Glomerular visceral epithelial cell (primary cell): ENCODE results near the gene PRKD1.
A peak's percentile ranks its signal among the peaks of the same experiment; 100 is the strongest.

ENCODE experiments used
- DNase-seq: peaks from one replicate; pipeline ENCODE4 v3.0.0-alpha.2; 2016; ENCODE audit errors: extremely low spot score

PRKD1 gene

DNA sequence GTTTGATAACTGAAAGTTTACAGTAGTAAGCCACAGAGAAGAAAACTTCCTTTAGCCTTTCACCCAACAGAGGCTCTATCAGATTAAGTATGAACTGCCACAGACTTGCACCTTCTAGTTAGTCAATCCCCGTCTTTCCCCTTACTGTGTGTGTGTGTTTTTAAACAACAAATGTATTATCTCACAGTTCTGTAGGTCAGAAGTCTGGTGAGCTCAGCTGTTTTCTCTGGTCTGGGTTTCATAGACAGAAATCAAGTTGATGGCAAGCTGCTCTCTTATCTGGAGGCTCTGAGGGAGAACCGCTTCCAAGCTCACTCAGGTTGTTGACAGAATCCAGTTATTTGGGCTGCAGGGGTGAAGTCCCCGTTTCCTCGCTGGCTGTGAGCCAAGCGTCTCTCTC is 320.5 kb downstream of the PRKD1 start:
- DNase-seq = no peak

DNA sequence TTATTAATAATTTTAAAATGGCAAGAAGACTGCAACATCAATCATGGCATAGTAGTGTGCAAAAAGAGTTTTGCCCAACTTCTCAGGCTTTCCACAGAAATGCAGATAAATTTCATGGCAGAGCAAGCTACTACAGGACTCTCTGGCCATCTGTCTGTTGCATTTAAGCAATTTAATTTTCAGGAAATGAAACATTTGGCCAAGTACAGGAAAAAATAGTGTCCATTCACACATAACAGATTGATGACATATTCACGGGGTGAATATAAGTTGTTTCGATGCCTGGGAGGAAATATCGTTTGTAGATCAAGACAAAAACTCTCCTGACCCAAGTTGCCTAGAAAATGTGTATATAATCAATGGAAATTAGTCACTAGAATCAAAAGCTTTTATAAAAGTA is 324.0 kb downstream of the PRKD1 start:
- no peak for DNase-seq

DNA sequence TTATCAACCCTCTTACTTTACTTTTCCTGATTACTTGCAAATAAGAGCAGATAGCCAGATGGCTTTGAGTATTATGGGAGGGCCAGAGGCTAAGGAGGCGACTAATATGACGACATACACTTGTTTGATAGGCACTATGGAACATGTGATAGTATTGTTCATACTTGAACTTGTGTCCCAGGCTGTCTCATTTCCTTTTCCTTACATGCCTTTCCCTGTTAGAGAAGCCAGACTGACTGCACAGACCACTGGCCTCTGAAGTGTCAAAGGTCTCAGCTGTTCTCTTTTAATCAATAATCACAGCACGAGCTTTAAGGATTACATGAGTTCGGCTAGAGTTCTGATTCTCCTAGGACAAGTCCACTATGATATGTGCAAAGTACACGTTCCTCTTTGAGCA is 326.0 kb downstream of the PRKD1 start:
- no peak for DNase-seq

DNA sequence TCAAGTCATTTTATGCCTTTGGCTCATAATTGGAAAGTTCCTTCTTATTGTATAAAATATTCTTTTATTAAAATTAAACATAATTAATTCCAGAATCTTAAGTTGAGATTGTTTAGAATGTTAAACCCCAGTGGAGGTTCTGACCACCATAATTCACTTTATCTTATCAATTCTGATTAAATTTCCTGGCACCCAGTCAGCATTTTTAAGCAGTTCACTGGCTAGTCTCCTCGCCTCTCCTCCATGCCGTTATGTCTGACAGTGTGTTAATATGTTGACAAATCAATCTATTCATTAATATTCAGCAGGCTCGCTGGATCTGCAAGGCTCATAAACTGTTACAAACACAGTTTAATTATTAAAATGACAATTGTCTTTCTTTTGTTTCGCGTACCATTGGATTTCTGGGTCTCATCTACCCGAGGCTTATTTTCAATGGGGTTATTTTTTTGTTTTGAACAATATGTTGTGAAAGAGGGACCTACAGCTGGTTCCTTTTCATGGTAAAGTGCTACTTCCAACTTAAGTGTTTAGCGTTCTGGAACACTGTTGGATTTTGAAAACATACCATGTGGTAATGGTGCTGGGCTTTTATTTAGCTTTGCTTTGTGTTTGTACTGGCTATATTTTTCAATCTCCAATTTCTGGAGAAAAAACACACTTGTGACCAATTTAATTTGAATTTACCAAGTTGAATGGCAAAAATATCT is 339.7 kb downstream of the PRKD1 start:
- no peak for DNase-seq

DNA sequence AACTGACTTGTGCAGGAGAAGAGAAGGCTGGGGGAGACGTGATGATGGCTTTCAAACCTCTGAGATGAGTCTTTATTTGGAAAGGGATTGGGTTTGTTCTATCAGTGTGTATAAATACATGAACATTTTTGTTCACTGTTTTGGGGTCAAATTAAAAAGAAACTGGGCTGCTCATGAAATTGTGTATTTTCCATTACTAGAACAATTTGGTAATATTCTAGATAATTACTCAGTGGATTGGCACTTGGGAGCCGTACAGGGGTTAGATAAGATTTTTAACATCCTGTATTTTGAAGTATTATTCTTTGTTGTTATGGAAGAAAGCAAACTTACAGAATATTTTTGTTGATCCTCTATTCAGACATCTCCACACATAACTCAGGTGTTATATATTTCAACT is 340.6 kb downstream of the PRKD1 start:
- DNase-seq = no peak

GRCh38 chr14:29584992-29585391 is 342.7 kb downstream of the PRKD1 start:
- DNase-seq = peak; percentile 27

DNA sequence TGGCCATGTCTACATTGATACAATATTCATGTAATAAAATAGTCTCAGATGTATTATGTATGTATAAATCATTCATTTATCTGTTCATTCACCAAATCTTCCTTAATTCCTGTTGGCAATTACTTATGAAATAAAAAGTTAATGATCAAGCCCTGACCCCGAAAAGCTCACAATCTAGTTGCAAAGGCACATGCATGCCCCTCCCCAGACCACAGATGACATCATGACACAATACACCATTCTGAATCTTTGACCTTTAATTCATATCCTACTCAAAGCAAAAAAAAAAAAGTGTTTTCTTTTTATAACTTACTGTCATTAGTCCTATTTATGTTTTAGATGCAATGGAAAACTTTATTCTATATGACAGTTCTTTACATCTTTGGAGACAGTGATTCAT is 346.9 kb downstream of the PRKD1 start:
- DNase-seq = no peak

DNA sequence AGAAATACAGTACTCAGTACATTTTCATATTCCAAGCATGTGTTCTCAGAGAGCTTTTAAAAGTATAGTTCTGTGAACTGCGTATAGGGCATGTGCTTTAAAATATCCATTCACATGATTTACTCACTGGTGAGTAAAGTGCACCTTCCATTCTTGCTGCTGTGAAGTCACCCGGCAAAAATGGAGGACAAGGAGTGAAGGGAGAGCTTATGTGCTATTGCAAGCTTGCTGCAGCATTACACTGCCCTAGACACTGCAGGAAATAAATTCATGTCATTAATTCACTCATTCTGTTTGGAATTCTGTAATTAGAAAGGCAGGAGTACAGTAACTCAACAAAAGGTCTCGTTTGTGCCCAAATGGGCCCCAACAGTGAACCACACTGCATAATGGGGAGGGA is 347.8 kb downstream of the PRKD1 start:
- DNase-seq = no peak

DNA sequence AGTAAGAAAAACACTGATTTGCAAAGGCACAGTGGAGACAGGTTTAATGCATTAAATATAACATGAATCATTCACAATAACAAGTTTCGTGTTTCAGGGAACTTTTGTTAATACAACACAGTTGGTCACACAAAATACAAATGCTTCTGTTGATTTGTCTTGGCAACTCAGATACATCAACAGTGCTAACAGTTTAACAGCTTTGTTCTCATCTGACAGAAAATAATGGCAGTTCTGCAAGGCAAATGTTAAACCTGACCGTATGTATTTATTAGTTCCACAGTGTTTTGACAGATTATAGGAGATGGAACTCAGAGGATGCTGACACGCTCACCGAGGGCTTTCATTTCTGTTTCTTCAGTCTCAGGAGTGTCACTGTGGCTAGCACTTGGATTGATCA is 350.7 kb downstream of the PRKD1 start:
- DNase-seq = no peak

DNA sequence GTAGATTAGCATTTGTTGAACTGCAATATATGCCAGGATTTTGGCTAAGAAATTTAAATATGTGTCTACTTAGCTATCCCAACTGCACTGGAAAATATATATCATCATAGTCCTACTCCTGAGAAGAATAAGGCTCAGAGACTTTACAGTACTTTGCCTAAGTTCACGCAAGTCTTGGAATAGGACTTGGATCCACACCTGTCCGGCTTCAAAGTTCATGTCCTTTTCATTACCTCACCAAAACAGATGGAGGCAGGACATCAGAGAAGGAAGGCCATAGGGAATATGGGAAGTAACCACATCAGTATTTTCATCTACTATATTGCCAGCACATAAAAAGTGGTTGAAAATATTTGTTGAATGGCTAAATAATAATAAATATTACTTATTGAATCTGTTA is 358.5 kb downstream of the PRKD1 start:
- no peak for DNase-seq

GRCh38 chr14:29566194-29566593 is 361.5 kb downstream of the PRKD1 start:
- no peak for DNase-seq

GRCh38 chr14:29558516-29558915 is 369.1 kb downstream of the PRKD1 start:
- no peak for DNase-seq

GRCh38 chr14:29554335-29554734 is 373.3 kb downstream of the PRKD1 start:
- no peak for DNase-seq

GRCh38 chr14:29553427-29553826 is 374.2 kb downstream of the PRKD1 start:
- no peak for DNase-seq

- peak; percentile 60 for DNase-seq
Observed at GRCh38 chr14:29548948-29549370, 378.7 kb downstream of the PRKD1 start.

- no peak for DNase-seq
Observed at GRCh38 chr14:29545714-29546113, 381.9 kb downstream of the PRKD1 start.

DNA sequence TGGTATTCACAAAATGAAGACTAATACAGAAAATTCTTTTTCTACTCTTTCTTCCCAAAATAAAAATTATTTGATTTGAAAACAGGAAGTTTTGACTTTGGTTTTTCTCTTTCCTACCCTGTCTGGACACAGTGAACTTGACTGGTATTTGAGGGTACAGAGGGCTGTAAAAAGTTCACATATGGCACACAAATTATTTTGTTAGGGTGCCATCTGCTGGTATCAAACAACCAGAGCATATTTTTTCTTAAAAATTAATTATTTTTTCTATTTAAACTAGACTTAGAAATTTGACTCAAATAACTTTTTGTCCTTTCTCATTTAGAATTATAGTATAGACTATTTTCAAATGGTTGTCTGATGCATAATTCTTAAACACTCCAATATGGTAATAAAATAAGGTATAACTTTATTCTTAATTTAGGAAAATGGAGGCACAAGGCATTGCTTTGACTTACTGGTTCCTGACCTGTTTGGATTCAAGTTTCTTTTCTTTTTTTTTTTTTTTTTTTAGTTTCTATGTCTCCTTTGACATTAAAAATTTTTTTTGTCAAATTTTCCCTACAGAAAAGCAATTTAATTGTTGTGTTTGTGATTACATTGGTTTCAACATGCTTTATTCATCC is 390.6 kb downstream of the PRKD1 start:
- DNase-seq = peak; percentile 29

- no peak for DNase-seq
Observed at GRCh38 chr14:29529418-29529817, 398.2 kb downstream of the PRKD1 start.

GRCh38 chr14:29528889-29529288 is 398.8 kb downstream of the PRKD1 start:
- DNase-seq = no peak

GRCh38 chr14:29527286-29527685 is 400.4 kb downstream of the PRKD1 start:
- no peak for DNase-seq
